ENCODE results near the gene GTF3C5.

The GTF3C5 gene

GRCh38 chr9:133031496-133031911 is 707 bp downstream of the GTF3C5 start:
- H4K20me1 ChIP-seq (ENCODE audit: insufficient read depth): no peaks in the 10 kb centered on the region
- peak overlapping the region; percentile 74 for H3K4me2 ChIP-seq
- H2AFZ ChIP-seq (ENCODE audit: low read depth): peak overlapping the region; percentile 79
- H3K4me1 ChIP-seq (ENCODE audit: low read depth, poor library complexity, severe bottlenecking): peaks cover 9% of the 10 kb centered on the region
- H3K79me2 ChIP-seq (ENCODE audit: insufficient read depth, low read depth): peaks cover 54% of the 10 kb centered on the region
- peak overlapping the region; percentile 58; the same call in 1 of the 2 replicates for H3K27ac ChIP-seq
- H3K27me3 ChIP-seq (ENCODE audit: insufficient read depth, low read depth): no peaks in the 10 kb centered on the region
- peak overlapping the region; percentile 70; the same call in 1 of the 2 replicates for H3K9ac ChIP-seq
- no peak for TF ChIP-seq CTCF (conservative IDR thresholded peaks at IDR 0.05; ENCODE audit: low read depth, low read length)
- no peak overlapping the region for H3K4me3 ChIP-seq (IDR thresholded peaks at IDR 0.05; ENCODE audit: insufficient read depth, low read depth, low read length)
- no peaks in the 10 kb centered on the region for H3K36me3 ChIP-seq (ENCODE audit: insufficient read depth)

GRCh38 chr9:133032171-133032570 is 1.4 kb downstream of the GTF3C5 start:
- Histone ChIP-seq H4K20me1 (ENCODE audit: insufficient read depth) (no peaks in the 10 kb centered on the region), H3K9ac (no peak overlapping the region), H3K4me3 (IDR thresholded peaks at IDR 0.05; ENCODE audit: insufficient read depth, low read depth, low read length) (no peak overlapping the region)

GRCh38 chr9:133035669-133036068 is 4.9 kb downstream of the GTF3C5 start:
- no peak overlapping the region for H3K4me3 ChIP-seq (IDR thresholded peaks at IDR 0.05; ENCODE audit: insufficient read depth, low read depth, low read length)
- no peak for TF ChIP-seq CTCF (conservative IDR thresholded peaks at IDR 0.05; ENCODE audit: low read depth, low read length)
- H4K20me1 ChIP-seq (ENCODE audit: insufficient read depth): no peaks in the 10 kb centered on the region
- H2AFZ ChIP-seq (ENCODE audit: low read depth): no peak overlapping the region
- peaks cover 68% of the 10 kb centered on the region for H3K79me2 ChIP-seq (ENCODE audit: insufficient read depth, low read depth)
- no peak overlapping the region for H3K27ac ChIP-seq
- H3K9ac ChIP-seq: no peak overlapping the region
- peaks cover 9% of the 10 kb centered on the region for H3K4me1 ChIP-seq (ENCODE audit: low read depth, poor library complexity, severe bottlenecking)
- H3K4me2 ChIP-seq: no peak overlapping the region
- no peaks in the 10 kb centered on the region for H3K36me3 ChIP-seq (ENCODE audit: insufficient read depth)
- H3K27me3 ChIP-seq (ENCODE audit: insufficient read depth, low read depth): no peaks in the 10 kb centered on the region

More at GRCh38 chr9:133032171-133032570, 1.4 kb downstream of the GTF3C5 start:
- H3K4me1 ChIP-seq (ENCODE audit: low read depth, poor library complexity, severe bottlenecking): peaks cover 9% of the 10 kb centered on the region
- H2AFZ ChIP-seq (ENCODE audit: low read depth): no peak overlapping the region
- H3K79me2 ChIP-seq (ENCODE audit: insufficient read depth, low read depth): peaks cover 61% of the 10 kb centered on the region
- no peak overlapping the region for H3K4me2 ChIP-seq
- no peaks in the 10 kb centered on the region for H3K36me3 ChIP-seq (ENCODE audit: insufficient read depth)
- H3K27ac ChIP-seq: no peak overlapping the region
- TF ChIP-seq CTCF (conservative IDR thresholded peaks at IDR 0.05; ENCODE audit: low read depth, low read length): no peak
- no peaks in the 10 kb centered on the region for H3K27me3 ChIP-seq (ENCODE audit: insufficient read depth, low read depth)

- no peak for TF ChIP-seq CTCF (conservative IDR thresholded peaks at IDR 0.05; ENCODE audit: low read depth, low read length)
- no peaks in the 10 kb centered on the region for H3K4me1 ChIP-seq (ENCODE audit: low read depth, poor library complexity, severe bottlenecking)
- no peak overlapping the region for H3K4me2 ChIP-seq
- no peak overlapping the region for H2AFZ ChIP-seq (ENCODE audit: low read depth)
- peaks cover 52% of the 10 kb centered on the region for H3K79me2 ChIP-seq (ENCODE audit: insufficient read depth, low read depth)
- no peak overlapping the region for H3K4me3 ChIP-seq (IDR thresholded peaks at IDR 0.05; ENCODE audit: insufficient read depth, low read depth, low read length)
- no peak overlapping the region for H3K27ac ChIP-seq
- H3K27me3 ChIP-seq (ENCODE audit: insufficient read depth, low read depth): no peaks in the 10 kb centered on the region
- H3K36me3 ChIP-seq (ENCODE audit: insufficient read depth): no peaks in the 10 kb centered on the region
- no peak overlapping the region for H3K9ac ChIP-seq
- H4K20me1 ChIP-seq (ENCODE audit: insufficient read depth): no peaks in the 10 kb centered on the region
Observed at GRCh38 chr9:133037775-133038515, 7.1 kb downstream of the GTF3C5 start.
